ENCODE data around the gene N4BP2L1. TPM values are rescaled to one million over a fixed set of nuclear protein-coding genes. Genes with fewer than 3 reads are reported as not detected.
A peak's percentile ranks its signal among the peaks of the same experiment; 100 is the strongest.

Gene N4BP2L1
- total and polyA plus RNA-seq, 2 of the 8 experiments (the other 6 are each of a cell fraction or from before 2014, with no cell fraction given) = 1.3 to 3.1 TPM

- CTCF ChIA-PET (ENCODE audit: partially characterized antibody) = interaction anchor here (0.8 to 3.5 kb wide), 15 partner anchors 8 to 206 kb away, joined by 3 to 16 read pairs (median 4); no protein-coding TSS in a partner anchor
- FAIRE-seq (peak; percentile 97), DNase-seq (ENCODE audit: low read depth in 1 of 2, low spot score in 2 of 2) (peak in 1 of 2 experiments; percentile 3)
Observed at GRCh38 chr13:32381539-32381938, 46.4 kb downstream of the N4BP2L1 start.

More at GRCh38 chr13:32381539-32381938, 46.4 kb downstream of the N4BP2L1 start:
- Histone ChIP-seq H2BK20ac (ENCODE audit: low read length) (no peak overlapping the region), H3K27me3 (replicated peaks in 1 of 4; ENCODE audit: control insufficient read depth in 3 of 4, extremely low read depth in 1 of 4, insufficient read depth in 3 of 4, low read length in 3 of 4) (no peaks in the 10 kb centered on the region), H3K4ac (replicated peaks; ENCODE audit: insufficient read length, low read depth, low read length) (no peak overlapping the region), H3K4me3 (ENCODE audit: extremely low read depth in 1 of 4, insufficient read depth in 2 of 4, low read depth in 3 of 4, low read length in 4 of 4) (no peak overlapping the region), H4K91ac (replicated peaks; ENCODE audit: insufficient read length, low read length) (no peak overlapping the region), H4K20me1 (replicated peaks in 1 of 2; ENCODE audit: control insufficient read depth in 1 of 2, insufficient read depth in 2 of 2, low read length in 2 of 2) (peaks cover 0 to 2% of the 10 kb centered on the region in 2 experiments), H3K36me3 (ENCODE audit: control insufficient read depth in 2 of 4, insufficient read depth in 4 of 4, low read length in 3 of 4) (peaks cover 6 to 28% (median 16%) of the 10 kb centered on the region in 4 experiments; a peak in 6 of 8 replicates), H3K9me3 (ENCODE audit: insufficient read depth in 2 of 2, low read depth in 1 of 2, low read length in 1 of 2) (no peaks in the 10 kb centered on the region), H3K4me2 (ENCODE audit: insufficient read depth in 1 of 2, low read depth in 2 of 2, low read length in 2 of 2) (no peak overlapping the region), H2BK15ac (ENCODE audit: low read length) (no peak overlapping the region), H2BK12ac (ENCODE audit: low read depth, low read length) (no peak overlapping the region), H2AK5ac (ENCODE audit: low read depth, low read length) (no peak overlapping the region), H2BK5ac (ENCODE audit: low read depth, low read length) (no peak overlapping the region), H3K79me2 (ENCODE audit: control insufficient read depth in 1 of 2, insufficient read depth in 2 of 2, low read length in 2 of 2) (no peaks in the 10 kb centered on the region), H4K8ac (ENCODE audit: extremely low read depth, insufficient read depth, low read length) (peak overlapping the region; percentile 62; the same call in 1 of the 2 replicates), H3K9ac (replicated peaks in 1 of 4; ENCODE audit: extremely low read depth in 1 of 4, low read depth in 3 of 4, low read length in 3 of 4) (0 out of 7 replicates have a peak overlapping the region, but pooled peaks of 1 of the 4 experiments have one; percentile 5), H3K23ac (ENCODE audit: insufficient read length) (no peak overlapping the region), H3K14ac (ENCODE audit: insufficient read length) (no peak overlapping the region), H3K23me2 (ENCODE audit: low read depth, low read length) (no peaks in the 10 kb centered on the region), H3K79me1 (ENCODE audit: low read depth, low read length) (no peaks in the 10 kb centered on the region), H3K4me1 (replicated peaks in 1 of 4; ENCODE audit: control insufficient read depth in 3 of 4, insufficient read depth in 4 of 4, low read length in 3 of 4) (no peaks in the 10 kb centered on the region), H4K5ac (ENCODE audit: insufficient read length, low read depth, low read length) (no peak overlapping the region), H2AFZ (ENCODE audit: low read length) (no peak overlapping the region), H3K18ac (ENCODE audit: extremely low read depth, low read length) (no peak overlapping the region), H3K27ac (ENCODE audit: low read depth, low read length) (no peak overlapping the region), H3K56ac (replicated peaks; ENCODE audit: insufficient read length, low read depth, low read length) (no peak overlapping the region), H2BK120ac (replicated peaks; ENCODE audit: low read depth, low read length) (no peak overlapping the region)
- WGBS, 2 experiments (ENCODE audit: extremely low coverage in 1 of 2, insufficient coverage in 1 of 2, insufficient read length in 1 of 2, insufficient replicate concordance in 2 of 2, low coverage in 1 of 2, low lambda C conversion rate in 2 of 2, missing lambda C conversion rate in 1 of 2) = 78% methylated on average over 3 of the region's 3 CpGs; no CpG with 5 or more reads in 1 of the 2 experiments
- TF ChIP-seq CTCF (IDR thresholded peaks at IDR 0.05; ENCODE audit: control extremely low read depth in 1 of 3, insufficient read depth in 1 of 3, low read depth in 1 of 3, low read length in 3 of 3) = peak in 2 of 3 experiments; percentile 58 to 68; a peak in 3 of 4 replicates
- TF ChIP-seq RAD21 (IDR thresholded peaks at IDR 0.05 in 1 of 2, conservative IDR thresholded peaks at IDR 0.05 in 1 of 2; ENCODE audit: low read depth in 2 of 2, low read length in 2 of 2) = peak; percentile 79 to 84
- no peak for TF ChIP-seq E2F6 (IDR thresholded peaks at IDR 0.05)
- TF ChIP-seq ZNF274 (IDR thresholded peaks at IDR 0.05; ENCODE audit: borderline replicate concordance, extremely low read depth, low read length) = no peak
- POLR2A ChIA-PET (ENCODE audit: partially characterized antibody) = no interaction called here

Data from H1 (cell line).